ENCODE data around the gene S100A9. TPM values are rescaled to one million over a fixed set of nuclear protein-coding genes. Genes with fewer than 3 reads are reported as not detected.
"Not testable (repeated sequence)": the region's sequence is repeated elsewhere in the genome, so short reads cannot be mapped to it uniquely, and the experiment has no call there.

The S100A9 gene
- polyA plus RNA-seq, 1 donor: 40.3 TPM

GRCh38 chr1:153405825-153406599 lies 48.4 kb downstream of the S100A9 start:
- H3K4me1 ChIP-seq (ENCODE audit: control insufficient read depth, insufficient read depth, low read length); DNase-seq; H3K9me3 ChIP-seq (ENCODE audit: control insufficient read depth, low read depth, low read length); H3K27ac ChIP-seq (ENCODE audit: low read length); H3K36me3 ChIP-seq (ENCODE audit: control insufficient read depth, insufficient read depth, low read length); H3K27me3 ChIP-seq (ENCODE audit: control insufficient read depth, insufficient read depth, low read length); H3K4me3 ChIP-seq (ENCODE audit: low read length): not testable (repeated sequence)
- WGBS (ENCODE audit: insufficient coverage, low lambda C conversion rate): no CpG with 5 or more reads among the region's 6 CpGs

GRCh38 chr1:153407274-153407673 lies 49.6 kb downstream of the S100A9 start:
- no CpG with 5 or more reads among the region's 11 CpGs for WGBS (ENCODE audit: insufficient coverage, low lambda C conversion rate)
- not testable (repeated sequence) for H3K27me3 ChIP-seq (ENCODE audit: control insufficient read depth, insufficient read depth, low read length); H3K27ac ChIP-seq (ENCODE audit: low read length); H3K4me3 ChIP-seq (ENCODE audit: low read length); H3K9me3 ChIP-seq (ENCODE audit: control insufficient read depth, low read depth, low read length); DNase-seq; H3K36me3 ChIP-seq (ENCODE audit: control insufficient read depth, insufficient read depth, low read length); H3K4me1 ChIP-seq (ENCODE audit: control insufficient read depth, insufficient read depth, low read length)

Other genes with a start within 250 kb of the S100A9 start
- gene SPRR2F, start 244.3 kb upstream of the S100A9 start, polyA plus RNA-seq: 1.3 TPM
- not detected for gene SPRR2G, start 207.0 kb upstream of the S100A9 start, polyA plus RNA-seq
- gene LELP1, start 154.4 kb upstream of the S100A9 start, polyA plus RNA-seq: not detected
- 0.06 TPM for gene PRR9, start 140.3 kb upstream of the S100A9 start, polyA plus RNA-seq
- gene LORICRIN, start 98.2 kb upstream of the S100A9 start, polyA plus RNA-seq: not detected
- gene PGLYRP3, start 44.9 kb upstream of the S100A9 start, polyA plus RNA-seq: not detected
- 0.31 TPM for gene PGLYRP4, start 9.0 kb upstream of the S100A9 start, polyA plus RNA-seq
- gene S100A12, start 17.8 kb downstream of the S100A9 start, polyA plus RNA-seq: 0.36 TPM
- gene S100A8, start 33.2 kb downstream of the S100A9 start, polyA plus RNA-seq: 2.5 TPM
- gene S100A7A, start 58.7 kb downstream of the S100A9 start, polyA plus RNA-seq: not detected
- not detected for gene S100A7, start 102.8 kb downstream of the S100A9 start, polyA plus RNA-seq
- 334 TPM for gene S100A6, start 178.1 kb downstream of the S100A9 start, polyA plus RNA-seq
- 0.10 TPM for gene S100A5, start 183.1 kb downstream of the S100A9 start, polyA plus RNA-seq
- gene S100A4, start 188.0 kb downstream of the S100A9 start, polyA plus RNA-seq: 18.0 TPM
- not detected for gene S100A3, start 191.4 kb downstream of the S100A9 start, polyA plus RNA-seq
- gene S100A2, start 208.0 kb downstream of the S100A9 start, polyA plus RNA-seq: 0.67 TPM